ENCODE data around the gene ZNF44.
A peak's percentile ranks its signal among the peaks of the same experiment; 100 is the strongest.
"Not testable (repeated sequence)": the region's sequence is repeated elsewhere in the genome, so short reads cannot be mapped to it uniquely, and the experiment has no call there.

ZNF44 gene

GRCh38 chr19:12294249-12295158, at the start of gene ZNF44:
Gene ZNF44, minus strand, starts transcription at chr19:12294883. Its CDS starts 189 bp downstream, at chr19:12294694.
- no peaks in the 10 kb centered on the region for H3K36me3 ChIP-seq (replicated peaks)
- in situ Hi-C loops (cut with MboI; ENCODE audit: low sequenced_read_pairs) = no loop called here
- DNase-seq (ENCODE audit: low spot score in 2 of 2) = peak; percentile 90 to 97
- 0 out of 2 replicates have a peak, but pooled peaks cover 5% of the 10 kb centered on the region for H3K9me3 ChIP-seq
- H3K4me3 ChIP-seq = peak within 1 kb of the TSS; percentile 87
- no peaks in the 10 kb centered on the region for H3K27me3 ChIP-seq (ENCODE audit: low read depth)
- peaks cover 7% of the 10 kb centered on the region; the same call in 1 of the 2 replicates for H3K4me1 ChIP-seq

GRCh38 chr19:12333162-12334159, 38.8 kb upstream of the ZNF44 start, which contains the start of gene ZNF563:
Gene ZNF563, minus strand, starts transcription at chr19:12333633. Its CDS starts 151 bp downstream, at chr19:12333482.
- no peaks in the 10 kb centered on the region for H3K9me3 ChIP-seq
- no peaks in the 10 kb centered on the region for H3K27me3 ChIP-seq (ENCODE audit: low read depth)
- peak; percentile 86 to 97 for DNase-seq (ENCODE audit: low spot score in 2 of 2)
- in situ Hi-C loops (cut with MboI; ENCODE audit: low sequenced_read_pairs) = no loop called here
- H3K4me1 ChIP-seq = peaks cover 3% of the 10 kb centered on the region; the same call in 1 of the 2 replicates
- H3K36me3 ChIP-seq (replicated peaks) = no peaks in the 10 kb centered on the region
- peak within 1 kb of the TSS; percentile 74 for H3K4me3 ChIP-seq

- Histone ChIP-seq H3K4me3 (no peak overlapping the region), H3K27me3 (ENCODE audit: low read depth) (no peaks in the 10 kb centered on the region), H3K36me3 (replicated peaks) (no peaks in the 10 kb centered on the region), H3K9me3 (no peaks in the 10 kb centered on the region), H3K4me1 (peaks cover 3% of the 10 kb centered on the region; the same call in 1 of the 2 replicates)
- in situ Hi-C loops (cut with MboI; ENCODE audit: low sequenced_read_pairs) = no loop called here
- no peak for DNase-seq (ENCODE audit: low spot score in 2 of 2)
These were observed 36.7 kb upstream of the ZNF44 start for GRCh38 chr19:12331211-12331941.

GRCh38 chr19:12330340-12330739, 35.7 kb upstream of the ZNF44 start:
- no peak for DNase-seq (ENCODE audit: low spot score in 2 of 2)
- Histone ChIP-seq H3K4me3 (no peak overlapping the region), H3K4me1 (peaks cover 3% of the 10 kb centered on the region; the same call in 1 of the 2 replicates), H3K27me3 (ENCODE audit: low read depth) (no peaks in the 10 kb centered on the region), H3K9me3 (no peaks in the 10 kb centered on the region; the same call in 1 of the 2 replicates), H3K36me3 (replicated peaks) (no peaks in the 10 kb centered on the region)
- in situ Hi-C loops (cut with MboI; ENCODE audit: low sequenced_read_pairs) = no loop called here

- H3K27me3 ChIP-seq (ENCODE audit: low read depth) = no peaks in the 10 kb centered on the region
- no peak overlapping the region for H3K4me3 ChIP-seq
- no peak for DNase-seq (ENCODE audit: low spot score in 2 of 2)
- no peaks in the 10 kb centered on the region for H3K36me3 ChIP-seq (replicated peaks)
- peaks cover 3% of the 10 kb centered on the region for H3K9me3 ChIP-seq
- in situ Hi-C loops (cut with MboI; ENCODE audit: low sequenced_read_pairs) = no loop called here
- H3K4me1 ChIP-seq = no peaks in the 10 kb centered on the region
These were observed 31.0 kb upstream of the ZNF44 start for GRCh38 chr19:12325690-12326089.

- in situ Hi-C loops (cut with MboI; ENCODE audit: low sequenced_read_pairs) = no loop called here
- H3K4me3 ChIP-seq = no peak overlapping the region
- no peaks in the 10 kb centered on the region for H3K27me3 ChIP-seq (ENCODE audit: low read depth)
- no peak for DNase-seq (ENCODE audit: low spot score in 2 of 2)
- no peaks in the 10 kb centered on the region for H3K4me1 ChIP-seq
- H3K36me3 ChIP-seq (replicated peaks) = no peaks in the 10 kb centered on the region
- H3K9me3 ChIP-seq = peaks cover 9% of the 10 kb centered on the region; the same call in 1 of the 2 replicates
These were observed 24.2 kb upstream of the ZNF44 start for GRCh38 chr19:12318782-12319413.

- no peaks in the 10 kb centered on the region for H3K36me3 ChIP-seq (replicated peaks)
- H3K9me3 ChIP-seq = peaks cover 6% of the 10 kb centered on the region; the same call in 1 of the 2 replicates
- no peaks in the 10 kb centered on the region for H3K27me3 ChIP-seq (ENCODE audit: low read depth)
- no peak for DNase-seq (ENCODE audit: low spot score in 2 of 2)
- no peaks in the 10 kb centered on the region for H3K4me1 ChIP-seq
- in situ Hi-C loops (cut with MboI; ENCODE audit: low sequenced_read_pairs) = no loop called here
- no peak overlapping the region for H3K4me3 ChIP-seq
These were observed 19.9 kb upstream of the ZNF44 start for GRCh38 chr19:12314553-12314952.

- H3K4me3 ChIP-seq; H3K36me3 ChIP-seq (replicated peaks); in situ Hi-C loops (cut with MboI; ENCODE audit: low sequenced_read_pairs); H3K4me1 ChIP-seq; H3K9me3 ChIP-seq; H3K27me3 ChIP-seq (ENCODE audit: low read depth); DNase-seq (ENCODE audit: low spot score in 2 of 2): not testable (repeated sequence)
These were observed 14.2 kb upstream of the ZNF44 start for GRCh38 chr19:12308891-12309290.

GRCh38 chr19:12295191-12295590, 508 bp upstream of the ZNF44 start:
- peaks cover 7% of the 10 kb centered on the region; the same call in 1 of the 2 replicates for H3K4me1 ChIP-seq
- in situ Hi-C loops (cut with MboI; ENCODE audit: low sequenced_read_pairs) = no loop called here
- H3K36me3 ChIP-seq (replicated peaks) = no peaks in the 10 kb centered on the region
- peak overlapping the region; percentile 87 for H3K4me3 ChIP-seq
- DNase-seq (ENCODE audit: low spot score in 2 of 2) = no peak
- H3K9me3 ChIP-seq = 0 out of 2 replicates have a peak, but pooled peaks cover 5% of the 10 kb centered on the region
- H3K27me3 ChIP-seq (ENCODE audit: low read depth) = no peaks in the 10 kb centered on the region

GRCh38 chr19:12293777-12294248, 870 bp downstream of the ZNF44 start:
- peaks cover 7% of the 10 kb centered on the region; the same call in 1 of the 2 replicates for H3K4me1 ChIP-seq
- peak overlapping the region; percentile 87 for H3K4me3 ChIP-seq
- DNase-seq (ENCODE audit: low spot score in 2 of 2) = peak; percentile 21 to 60
- in situ Hi-C loops (cut with MboI; ENCODE audit: low sequenced_read_pairs) = no loop called here
- no peaks in the 10 kb centered on the region for H3K27me3 ChIP-seq (ENCODE audit: low read depth)
- 0 out of 2 replicates have a peak, but pooled peaks cover 5% of the 10 kb centered on the region for H3K9me3 ChIP-seq
- no peaks in the 10 kb centered on the region for H3K36me3 ChIP-seq (replicated peaks)

- H3K9me3 ChIP-seq = no peaks in the 10 kb centered on the region; the same call in 1 of the 2 replicates
- no peak for DNase-seq (ENCODE audit: low spot score in 2 of 2)
- H3K4me1 ChIP-seq = peaks cover 7% of the 10 kb centered on the region; the same call in 1 of the 2 replicates
- H3K4me3 ChIP-seq = no peak overlapping the region
- H3K36me3 ChIP-seq (replicated peaks) = no peaks in the 10 kb centered on the region
- no peaks in the 10 kb centered on the region for H3K27me3 ChIP-seq (ENCODE audit: low read depth)
- in situ Hi-C loops (cut with MboI; ENCODE audit: low sequenced_read_pairs) = no loop called here
These were observed 5.0 kb downstream of the ZNF44 start for GRCh38 chr19:12289790-12290065.

GRCh38 chr19:12287958-12288500, 6.7 kb downstream of the ZNF44 start:
- DNase-seq (ENCODE audit: low spot score in 2 of 2) = no peak
- no peaks in the 10 kb centered on the region for H3K36me3 ChIP-seq (replicated peaks)
- in situ Hi-C loops (cut with MboI; ENCODE audit: low sequenced_read_pairs) = no loop called here
- no peaks in the 10 kb centered on the region for H3K4me1 ChIP-seq
- no peaks in the 10 kb centered on the region for H3K27me3 ChIP-seq (ENCODE audit: low read depth)
- no peaks in the 10 kb centered on the region; the same call in 1 of the 2 replicates for H3K9me3 ChIP-seq
- H3K4me3 ChIP-seq = no peak overlapping the region
